DND-41 (cell line): ENCODE measurements around the gene EXD3.

Source experiments
- EZH2 ChIP-seq: IDR thresholded peaks from 3 replicates; pipeline ENCODE4 v1.6.1; 2012; ENCODE audit warnings: borderline replicate concordance, low read depth, mild to moderate bottlenecking, moderate library complexity, low read length, inconsistent platforms; ENCODE audit not compliant: severe bottlenecking
- TF ChIP-seq, protein P1 (sequence below): IDR thresholded peaks from 2 replicates; pipeline ENCODE4 v1.5.1; 2012; ENCODE audit warnings: borderline replicate concordance, low read length, moderate library complexity, mild to moderate bottlenecking; ENCODE audit not compliant: poor library complexity, severe bottlenecking; ENCODE audit errors: extremely low read depth

DNA sequence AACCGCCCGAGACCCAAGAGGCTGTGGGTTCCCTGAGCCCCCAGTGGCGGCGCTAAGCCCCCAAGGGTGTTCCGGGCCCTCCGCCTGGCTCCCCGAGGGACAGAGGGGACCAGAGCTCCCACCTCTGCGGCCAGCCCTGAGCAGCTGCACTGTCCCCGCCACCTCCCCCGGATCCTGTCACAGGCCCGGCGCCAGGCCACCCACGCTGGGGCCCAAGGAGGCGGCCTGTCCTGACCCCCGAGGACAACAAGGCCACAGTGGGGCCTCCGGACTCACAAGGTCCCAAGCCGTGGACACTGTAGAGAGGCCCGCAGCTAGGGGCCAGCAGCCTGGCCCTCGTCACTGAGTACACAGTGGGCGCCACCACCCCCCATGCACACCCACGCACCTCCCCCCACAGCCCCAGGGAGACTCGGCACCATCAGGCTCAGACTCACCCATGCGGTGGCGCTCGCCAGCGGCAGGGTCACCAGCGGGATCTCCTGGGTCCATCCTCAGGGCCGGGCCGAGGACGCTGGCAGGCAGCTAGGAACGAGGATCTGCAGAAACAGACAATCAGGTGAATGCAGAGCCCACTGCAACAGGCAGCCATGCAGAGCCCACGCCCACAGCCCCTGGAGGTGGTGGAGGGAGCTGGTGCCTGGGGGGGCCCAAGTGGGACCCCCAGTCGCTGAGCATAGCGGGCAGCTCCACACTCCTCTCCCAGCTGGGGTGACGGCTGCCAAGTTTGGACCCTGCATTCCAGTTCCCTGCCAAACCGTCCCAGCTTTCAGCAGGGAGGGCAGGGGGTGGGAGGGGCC lies 27.9 kb downstream of the EXD3 start:
- TF ChIP-seq EZH2 = no peak
- TF ChIP-seq, protein P1, sequence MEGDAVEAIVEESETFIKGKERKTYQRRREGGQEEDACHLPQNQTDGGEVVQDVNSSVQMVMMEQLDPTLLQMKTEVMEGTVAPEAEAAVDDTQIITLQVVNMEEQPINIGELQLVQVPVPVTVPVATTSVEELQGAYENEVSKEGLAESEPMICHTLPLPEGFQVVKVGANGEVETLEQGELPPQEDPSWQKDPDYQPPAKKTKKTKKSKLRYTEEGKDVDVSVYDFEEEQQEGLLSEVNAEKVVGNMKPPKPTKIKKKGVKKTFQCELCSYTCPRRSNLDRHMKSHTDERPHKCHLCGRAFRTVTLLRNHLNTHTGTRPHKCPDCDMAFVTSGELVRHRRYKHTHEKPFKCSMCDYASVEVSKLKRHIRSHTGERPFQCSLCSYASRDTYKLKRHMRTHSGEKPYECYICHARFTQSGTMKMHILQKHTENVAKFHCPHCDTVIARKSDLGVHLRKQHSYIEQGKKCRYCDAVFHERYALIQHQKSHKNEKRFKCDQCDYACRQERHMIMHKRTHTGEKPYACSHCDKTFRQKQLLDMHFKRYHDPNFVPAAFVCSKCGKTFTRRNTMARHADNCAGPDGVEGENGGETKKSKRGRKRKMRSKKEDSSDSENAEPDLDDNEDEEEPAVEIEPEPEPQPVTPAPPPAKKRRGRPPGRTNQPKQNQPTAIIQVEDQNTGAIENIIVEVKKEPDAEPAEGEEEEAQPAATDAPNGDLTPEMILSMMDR = no peak
